A673 (cell line): Measurements from ENCODE around the gene CLDN8.

Experiments used
- EZH2 ChIP-seq: fragments of 200-600 bp; sonication (generic); IDR thresholded peaks from 2 replicates; pipeline ENCODE4 v1.6.1; 2017; ENCODE audit warnings: borderline replicate concordance, low read depth, mild to moderate bottlenecking, mixed read lengths, antibody characterized with exemption, low read length; ENCODE audit not compliant: poor library complexity, severe bottlenecking
- TF ChIP-seq, protein P1 (sequence below): fragments of 300-800, 200-600 bp; sonication (generic); conservative IDR thresholded peaks from 2 replicates; pipeline ENCODE4 v1.5.1; 2017; ENCODE audit warnings: low read depth, mild to moderate bottlenecking, antibody characterized with exemption, low read length, moderate library complexity, mixed read lengths

DNA sequence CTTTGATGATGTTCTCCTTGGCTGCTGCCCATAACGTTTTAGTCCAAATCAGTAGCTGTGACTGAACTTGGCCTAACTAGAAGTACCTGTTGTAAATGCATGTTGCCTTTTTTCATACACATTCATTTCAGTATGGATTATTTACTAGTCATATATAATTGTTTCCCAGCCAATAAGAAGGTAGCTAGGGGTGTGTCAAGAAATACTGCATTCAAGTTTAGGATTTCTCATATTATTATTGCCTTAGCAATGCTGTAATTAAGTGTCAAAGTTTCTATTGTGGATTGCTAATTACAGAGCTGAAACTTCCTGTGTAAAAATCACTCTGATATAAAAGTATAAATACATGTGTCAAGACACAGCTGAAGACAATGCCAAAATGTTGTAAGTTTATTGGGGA is 49.2 kb downstream of the CLDN8 start, which contains the start of gene CLDN17:
- TF ChIP-seq, protein P1, sequence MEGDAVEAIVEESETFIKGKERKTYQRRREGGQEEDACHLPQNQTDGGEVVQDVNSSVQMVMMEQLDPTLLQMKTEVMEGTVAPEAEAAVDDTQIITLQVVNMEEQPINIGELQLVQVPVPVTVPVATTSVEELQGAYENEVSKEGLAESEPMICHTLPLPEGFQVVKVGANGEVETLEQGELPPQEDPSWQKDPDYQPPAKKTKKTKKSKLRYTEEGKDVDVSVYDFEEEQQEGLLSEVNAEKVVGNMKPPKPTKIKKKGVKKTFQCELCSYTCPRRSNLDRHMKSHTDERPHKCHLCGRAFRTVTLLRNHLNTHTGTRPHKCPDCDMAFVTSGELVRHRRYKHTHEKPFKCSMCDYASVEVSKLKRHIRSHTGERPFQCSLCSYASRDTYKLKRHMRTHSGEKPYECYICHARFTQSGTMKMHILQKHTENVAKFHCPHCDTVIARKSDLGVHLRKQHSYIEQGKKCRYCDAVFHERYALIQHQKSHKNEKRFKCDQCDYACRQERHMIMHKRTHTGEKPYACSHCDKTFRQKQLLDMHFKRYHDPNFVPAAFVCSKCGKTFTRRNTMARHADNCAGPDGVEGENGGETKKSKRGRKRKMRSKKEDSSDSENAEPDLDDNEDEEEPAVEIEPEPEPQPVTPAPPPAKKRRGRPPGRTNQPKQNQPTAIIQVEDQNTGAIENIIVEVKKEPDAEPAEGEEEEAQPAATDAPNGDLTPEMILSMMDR: no peak
- no peak for TF ChIP-seq EZH2
